ENCODE measurements around the gene VEZT. TPM values are rescaled to one million over a fixed set of nuclear protein-coding genes. Genes with fewer than 3 reads are reported as not detected.

The VEZT gene
- total RNA-seq, 1 experiment from 2014 or later: 46.4 TPM

- Histone ChIP-seq H3K4me1 (ENCODE audit: control insufficient read depth in 1 of 2, insufficient read depth in 2 of 2, low read length in 2 of 2) (no peaks in the 10 kb centered on the region), H4K20me1 (ENCODE audit: insufficient read depth) (no peaks in the 10 kb centered on the region), H3K9ac (ENCODE audit: low read length) (no peak overlapping the region), H2AFZ (ENCODE audit: low read depth, low read length, poor library complexity, severe bottlenecking) (no peak overlapping the region), H3K27ac (ENCODE audit: low read depth, low read length) (no peak overlapping the region), H3K9me2 (ENCODE audit: insufficient read depth) (no peaks in the 10 kb centered on the region), H3K36me3 (ENCODE audit: control insufficient read depth in 1 of 2, insufficient read depth in 2 of 2, low read length in 2 of 2) (peaks cover 5 to 11% of the 10 kb centered on the region in 2 experiments; a peak in 3 of 4 replicates), H3K27me3 (ENCODE audit: insufficient read depth, low read length) (no peaks in the 10 kb centered on the region), H3K79me2 (ENCODE audit: insufficient read depth, low read length) (peaks cover 4% of the 10 kb centered on the region; the same call in 1 of the 2 replicates), H3K4me2 (ENCODE audit: low read length) (no peak overlapping the region), H3K9me3 (ENCODE audit: control insufficient read depth in 1 of 2, insufficient read depth in 1 of 2, low read depth in 1 of 2, low read length in 2 of 2) (no peaks in the 10 kb centered on the region), H3K4me3 (replicated peaks in 1 of 2; ENCODE audit: low read depth in 1 of 2, low read length in 2 of 2) (no peak overlapping the region)
- no TSS peak for BruUV-seq (replicated peaks)
- ChIA-PET POLR2A (no interaction called here), RAD21 (ENCODE audit: low non-redundant PET in 1 of 2, low total read pairs in 2 of 2, uncharacterized antibody in 2 of 2, unreplicated experiment in 2 of 2) (no interaction called here), CTCF (no interaction called here)
- no peak for TF ChIP-seq REST (IDR thresholded peaks at IDR 0.05; ENCODE audit: low read depth)
- no peak for TF ChIP-seq MAX (IDR thresholded peaks at IDR 0.05)
- no peak for TF ChIP-seq CBX3 (IDR thresholded peaks at IDR 0.05; ENCODE audit: low read depth)
- no peak for TF ChIP-seq EZH2 (IDR thresholded peaks at IDR 0.05)
- TF ChIP-seq YY1 (IDR thresholded peaks at IDR 0.05; ENCODE audit: extremely low read depth, insufficient replicate concordance, low read depth, low read length): no peak
- no peak for TF ChIP-seq FOSL1 (IDR thresholded peaks at IDR 0.05; ENCODE audit: low read depth)
- TF ChIP-seq SRF (IDR thresholded peaks at IDR 0.05; ENCODE audit: low read depth): no peak
- TF ChIP-seq ELF1 (IDR thresholded peaks at IDR 0.05; ENCODE audit: borderline replicate concordance, low read depth): no peak
- no peak for TF ChIP-seq ZNF274 (IDR thresholded peaks at IDR 0.05; ENCODE audit: low read depth, low read length)
- TF ChIP-seq SP1 (IDR thresholded peaks at IDR 0.05; ENCODE audit: low read depth): no peak
- TF ChIP-seq RAD21 (IDR thresholded peaks at IDR 0.05; ENCODE audit: low read depth): no peak
- no peak for TF ChIP-seq EZH2phosphoT487 (IDR thresholded peaks at IDR 0.05; ENCODE audit: borderline replicate concordance)
- TF ChIP-seq CTCF (IDR thresholded peaks at IDR 0.05 in 2 of 3, conservative IDR thresholded peaks at IDR 0.05 in 1 of 3; ENCODE audit: borderline replicate concordance in 1 of 3, insufficient read depth in 1 of 3, low read depth in 2 of 3, low read length in 2 of 3): no peak
- no peak for TF ChIP-seq ZFX (IDR thresholded peaks at IDR 0.05)
- no peak for TF ChIP-seq EGR1 (IDR thresholded peaks at IDR 0.05; ENCODE audit: low read depth)
- DNase-seq (ENCODE audit: low read depth, low spot score): no peak
- ATAC-seq: no peak
- intact Hi-C loops (cut with micrococcal nuclease): no loop called here
These were observed 43.5 kb downstream of the VEZT start for GRCh38 chr12:95261109-95261508.

All from HCT116 (cell line).